ENCODE data around the gene CMBL. TPM values are rescaled to one million over a fixed set of nuclear protein-coding genes. Genes with fewer than 3 reads are reported as not detected.

Gene CMBL
- total RNA-seq, 1 donor from 2014 or later, result 50.4 TPM

- H3K9me3 ChIP-seq (replicated peaks), result no peaks in the 10 kb centered on the region
- intact Hi-C loops (cut with micrococcal nuclease), result loop anchor here (10.0 kb wide), 1 partner anchor 141 kb away; no protein-coding TSS in a partner anchor
- H3K4me1 ChIP-seq, result peaks cover 13% of the 10 kb centered on the region
- TF ChIP-seq CTCF (IDR thresholded peaks at IDR 0.05; ENCODE audit: borderline replicate concordance), result peak; percentile 98
- peaks cover 30% of the 10 kb centered on the region for H3K36me3 ChIP-seq
- no peak overlapping the region for H3K4me3 ChIP-seq
- H3K27me3 ChIP-seq (ENCODE audit: low read depth), result no peaks in the 10 kb centered on the region
- DNase-seq, result peak; percentile 83
- H3K27ac ChIP-seq (replicated peaks), result no peak overlapping the region
These were observed 23.6 kb downstream of the CMBL start for GRCh38 chr5:10283927-10284635.

GRCh38 chr5:10279925-10280720 is 27.6 kb downstream of the CMBL start:
- H3K4me1 ChIP-seq, result peaks cover 3% of the 10 kb centered on the region
- no peaks in the 10 kb centered on the region for H3K9me3 ChIP-seq (replicated peaks)
- no peak overlapping the region for H3K27ac ChIP-seq (replicated peaks)
- no peak for TF ChIP-seq CTCF (IDR thresholded peaks at IDR 0.05; ENCODE audit: borderline replicate concordance)
- no peak for DNase-seq
- intact Hi-C loops (cut with micrococcal nuclease), result loop anchor here (10.0 kb wide), 1 partner anchor 145 kb away; no protein-coding TSS in a partner anchor
- H3K4me3 ChIP-seq, result no peak overlapping the region
- peaks cover 5% of the 10 kb centered on the region for H3K36me3 ChIP-seq
- no peaks in the 10 kb centered on the region for H3K27me3 ChIP-seq (ENCODE audit: low read depth)

- Histone ChIP-seq H3K9me3 (replicated peaks) (no peaks in the 10 kb centered on the region), H3K4me3 (no peak overlapping the region), H3K36me3 (peaks cover 5% of the 10 kb centered on the region), H3K27ac (replicated peaks) (no peak overlapping the region), H3K27me3 (ENCODE audit: low read depth) (no peaks in the 10 kb centered on the region), H3K4me1 (peaks cover 3% of the 10 kb centered on the region)
- no peak for DNase-seq
- intact Hi-C loops (cut with micrococcal nuclease), result no loop called here
- no peak for TF ChIP-seq CTCF (IDR thresholded peaks at IDR 0.05; ENCODE audit: borderline replicate concordance)
These were observed 28.4 kb downstream of the CMBL start for GRCh38 chr5:10279328-10279727.

GRCh38 chr5:10278658-10279279 is 28.9 kb downstream of the CMBL start:
- Histone ChIP-seq H3K27ac (replicated peaks) (no peak overlapping the region), H3K27me3 (ENCODE audit: low read depth) (no peaks in the 10 kb centered on the region), H3K4me3 (no peak overlapping the region), H3K9me3 (replicated peaks) (no peaks in the 10 kb centered on the region), H3K4me1 (no peaks in the 10 kb centered on the region), H3K36me3 (peaks cover 5% of the 10 kb centered on the region)
- intact Hi-C loops (cut with micrococcal nuclease), result no loop called here
- DNase-seq, result no peak
- TF ChIP-seq CTCF (IDR thresholded peaks at IDR 0.05; ENCODE audit: borderline replicate concordance), result no peak

GRCh38 chr5:10277773-10278630 is 29.7 kb downstream of the CMBL start:
- intact Hi-C loops (cut with micrococcal nuclease), result no loop called here
- H3K27ac ChIP-seq (replicated peaks), result no peak overlapping the region
- no peak overlapping the region for H3K4me3 ChIP-seq
- no peaks in the 10 kb centered on the region for H3K4me1 ChIP-seq
- H3K36me3 ChIP-seq, result peaks cover 5% of the 10 kb centered on the region
- no peaks in the 10 kb centered on the region for H3K9me3 ChIP-seq (replicated peaks)
- no peak for DNase-seq
- TF ChIP-seq CTCF (IDR thresholded peaks at IDR 0.05; ENCODE audit: borderline replicate concordance), result no peak
- H3K27me3 ChIP-seq (ENCODE audit: low read depth), result no peaks in the 10 kb centered on the region

Data from left ventricle myocardium inferior (tissue), 1 donor.